Measurements from ENCODE around the gene C1QL2.

GRCh38 chr2:119112230-119112629 is 46.3 kb downstream of the C1QL2 start:
- TF ChIP-seq EP300 (IDR thresholded peaks at IDR 0.05; ENCODE audit: borderline replicate concordance) (no peak), EGR1 (IDR thresholded peaks at IDR 0.05) (no peak), CREB1 (IDR thresholded peaks at IDR 0.05; ENCODE audit: low read depth) (no peak), TEAD4 (IDR thresholded peaks at IDR 0.05) (no peak), CEBPB (IDR thresholded peaks at IDR 0.05) (no peak), RAD21 (IDR thresholded peaks at IDR 0.05; ENCODE audit: low read depth) (no peak), YY1 (IDR thresholded peaks at IDR 0.05; ENCODE audit: low read depth) (no peak), REST (IDR thresholded peaks at IDR 0.05; ENCODE audit: low read depth) (no peak), TAF1 (IDR thresholded peaks at IDR 0.05; ENCODE audit: low read depth) (no peak), NFIC (IDR thresholded peaks at IDR 0.05) (no peak), FOXM1 (IDR thresholded peaks at IDR 0.05; ENCODE audit: borderline replicate concordance, low read depth) (no peak)
- TF ChIP-seq, protein P1, sequence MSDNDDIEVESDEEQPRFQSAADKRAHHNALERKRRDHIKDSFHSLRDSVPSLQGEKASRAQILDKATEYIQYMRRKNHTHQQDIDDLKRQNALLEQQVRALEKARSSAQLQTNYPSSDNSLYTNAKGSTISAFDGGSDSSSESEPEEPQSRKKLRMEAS (IDR thresholded peaks at IDR 0.05) = no peak
- TF ChIP-seq, protein P2, sequence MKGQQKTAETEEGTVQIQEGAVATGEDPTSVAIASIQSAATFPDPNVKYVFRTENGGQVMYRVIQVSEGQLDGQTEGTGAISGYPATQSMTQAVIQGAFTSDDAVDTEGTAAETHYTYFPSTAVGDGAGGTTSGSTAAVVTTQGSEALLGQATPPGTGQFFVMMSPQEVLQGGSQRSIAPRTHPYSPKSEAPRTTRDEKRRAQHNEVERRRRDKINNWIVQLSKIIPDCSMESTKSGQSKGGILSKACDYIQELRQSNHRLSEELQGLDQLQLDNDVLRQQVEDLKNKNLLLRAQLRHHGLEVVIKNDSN (IDR thresholded peaks at IDR 0.05) = no peak

Measured in Ishikawa (cell line).